ENCODE measurements around the gene PIGO. TPM values are rescaled to one million over a fixed set of nuclear protein-coding genes. Genes with fewer than 3 reads are reported as not detected.

Gene PIGO
- total RNA-seq, 2 donors from 2014 or later = 19.1 to 20.4 TPM

DNA sequence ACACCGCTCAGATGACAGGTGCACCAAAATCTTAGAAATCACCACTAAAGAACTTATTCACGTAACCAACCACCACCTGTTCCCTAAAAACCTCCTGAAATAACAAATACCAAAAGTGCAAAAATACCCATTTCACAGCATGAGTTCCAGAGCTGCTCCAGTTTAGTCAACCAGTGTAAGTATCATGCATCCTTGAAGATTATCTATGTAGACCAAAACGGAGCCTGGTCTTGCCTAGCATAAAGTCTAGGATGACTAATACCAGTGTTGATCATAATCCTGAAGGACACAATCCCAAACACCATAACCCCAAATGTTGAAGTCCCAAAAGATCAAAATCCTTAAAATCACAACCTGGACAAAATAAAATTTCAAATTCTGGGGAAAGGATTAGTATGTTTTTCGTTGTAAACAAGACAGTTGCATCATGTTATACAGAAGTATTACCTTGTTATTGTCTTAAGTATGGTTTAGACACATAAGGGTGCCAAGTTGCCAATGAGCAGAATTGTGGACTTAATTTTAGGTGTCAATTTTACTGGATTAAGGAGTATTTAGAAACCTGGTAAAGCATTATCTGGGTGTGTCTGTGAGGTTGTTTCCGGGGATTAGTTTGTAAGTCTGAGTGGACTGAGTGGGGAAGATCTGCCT lies 42.1 kb downstream of the PIGO start:
- no peak for DNase-seq
- H3K9me3 ChIP-seq (ENCODE audit: control insufficient read depth, low read length, poor library complexity, severe bottlenecking) = no peaks in the 10 kb centered on the region
- Mint-ChIP-seq H3K4me1 (peaks cover 10% of the 10 kb centered on the region), H3K36me3 (ENCODE audit: low read depth) (peaks cover 16% of the 10 kb centered on the region), H3K27me3 (no peaks in the 10 kb centered on the region), H3K4me3 (no peak overlapping the region), H3K27ac (peak overlapping the region; percentile 19)
- ATAC-seq = no peak

DNA sequence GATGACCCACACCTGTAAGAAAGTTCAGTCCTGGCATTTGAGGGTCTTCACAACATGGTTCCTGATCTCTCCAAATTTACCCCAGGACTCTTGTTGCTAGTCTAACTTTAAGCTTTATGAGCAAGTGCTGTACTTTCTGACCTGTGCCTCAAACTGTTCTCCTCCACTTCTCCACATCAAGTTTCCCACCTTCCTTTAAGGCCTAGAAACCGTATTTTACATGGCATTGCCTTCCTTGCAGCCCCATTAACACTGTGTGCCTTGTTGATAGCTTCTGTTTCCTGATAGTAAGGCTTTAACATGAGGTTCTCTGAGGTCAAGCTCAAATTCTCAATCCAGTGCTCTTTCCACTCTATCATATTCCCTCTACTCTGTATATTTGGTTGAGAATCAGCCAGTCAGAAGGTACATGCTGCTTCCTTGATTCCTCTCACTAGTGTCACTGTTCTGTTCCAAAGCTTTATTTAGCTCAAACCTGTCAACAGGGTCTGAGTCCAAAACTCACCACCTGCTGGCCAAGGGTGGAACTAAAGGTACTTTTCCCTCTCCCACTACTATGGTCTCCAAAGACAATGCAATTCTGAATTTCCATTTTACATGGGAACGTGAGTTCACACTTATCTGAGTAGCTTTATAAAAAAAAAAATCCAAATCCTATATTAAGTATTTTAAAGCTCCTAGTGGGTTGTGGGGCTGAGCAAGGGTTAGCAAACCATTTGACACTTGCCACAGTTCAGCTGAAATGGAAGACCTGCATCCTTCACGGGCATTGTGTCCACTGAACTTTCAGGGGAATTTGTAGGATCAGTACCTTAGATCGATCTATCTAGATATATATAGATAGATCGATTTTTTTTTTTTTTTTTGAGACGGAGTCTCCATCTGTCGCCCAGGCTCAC lies 45.1 kb downstream of the PIGO start:
- Mint-ChIP-seq H3K27me3 (no peaks in the 10 kb centered on the region), H3K36me3 (ENCODE audit: low read depth) (peaks cover 12% of the 10 kb centered on the region), H3K4me3 (peak overlapping the region; percentile 75), H3K4me1 (peaks cover 10% of the 10 kb centered on the region), H3K27ac (peak overlapping the region; percentile 81)
- peak in 1 of 3 donors; percentile 40 for DNase-seq
- peak; percentile 76 for ATAC-seq
- no peaks in the 10 kb centered on the region for H3K9me3 ChIP-seq (ENCODE audit: control insufficient read depth, low read length, poor library complexity, severe bottlenecking)

DNA sequence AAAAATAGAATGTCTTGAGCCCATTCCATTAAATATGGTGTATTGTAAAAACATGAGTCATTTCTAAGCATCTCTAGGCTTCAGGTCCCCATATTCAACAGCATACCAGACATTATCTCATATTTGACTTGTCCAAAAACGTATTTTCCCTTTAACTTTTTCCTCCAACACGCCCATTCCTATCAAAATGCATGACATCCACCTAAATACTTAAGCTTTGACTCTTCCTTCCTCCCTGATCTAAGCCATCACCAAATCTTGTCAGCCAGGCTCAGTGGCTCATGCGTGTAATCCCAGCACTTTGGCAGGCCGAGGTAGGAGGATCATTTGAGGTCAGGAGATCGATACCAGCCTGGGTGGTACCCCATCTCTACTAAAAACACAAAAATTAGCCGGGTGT lies 47.9 kb downstream of the PIGO start:
- no peak for ATAC-seq
- Mint-ChIP-seq H3K4me1 (peaks cover 11% of the 10 kb centered on the region), H3K27ac (peak overlapping the region; percentile 45), H3K36me3 (ENCODE audit: low read depth) (peaks cover 13% of the 10 kb centered on the region), H3K4me3 (peak overlapping the region; percentile 52), H3K27me3 (no peaks in the 10 kb centered on the region)
- DNase-seq = no peak
- H3K9me3 ChIP-seq (ENCODE audit: control insufficient read depth, low read length, poor library complexity, severe bottlenecking) = no peaks in the 10 kb centered on the region

GRCh38 chr9:35044071-35044470 lies 52.3 kb downstream of the PIGO start:
- no peak overlapping the region for H3K27ac Mint-ChIP-seq

DNA sequence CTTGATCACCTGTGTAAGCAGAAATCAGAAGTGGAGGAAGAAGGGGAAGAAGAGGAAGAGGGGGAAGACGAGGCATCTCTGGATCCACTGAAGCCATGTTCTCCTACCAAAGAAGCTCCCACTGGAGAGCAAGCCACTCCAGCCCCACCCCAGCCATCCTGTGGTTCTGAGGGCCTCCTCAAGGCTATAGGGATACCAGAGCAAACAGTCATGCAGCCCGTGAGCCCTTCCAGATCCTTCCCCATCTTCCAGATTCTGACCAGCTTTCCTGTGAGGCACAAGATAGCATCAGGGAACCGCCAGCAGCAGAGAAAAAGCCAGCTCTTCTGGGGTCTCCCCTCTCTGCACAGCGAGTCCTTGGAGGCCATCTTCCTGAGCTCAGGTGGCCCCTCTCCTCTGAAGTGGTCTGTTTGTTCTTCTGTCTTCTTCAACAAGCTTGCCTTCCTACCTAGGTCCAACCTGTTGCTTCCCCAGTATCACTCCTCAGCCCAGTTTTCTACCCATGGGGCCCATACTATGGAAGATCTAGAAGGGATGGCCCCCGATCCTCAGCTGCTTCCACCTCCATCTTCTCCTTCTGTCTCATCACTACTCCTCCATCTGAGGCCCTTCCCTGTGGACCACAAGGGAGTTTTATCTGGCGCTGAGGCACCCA lies 53.4 kb downstream of the PIGO start:
- Mint-ChIP-seq H3K4me1 (peaks cover 13% of the 10 kb centered on the region), H3K27me3 (no peaks in the 10 kb centered on the region), H3K36me3 (ENCODE audit: low read depth) (peaks cover 6% of the 10 kb centered on the region), H3K4me3 (no peak overlapping the region), H3K27ac (no peak overlapping the region)
- H3K9me3 ChIP-seq (ENCODE audit: control insufficient read depth, low read length, poor library complexity, severe bottlenecking) = no peaks in the 10 kb centered on the region
- no peak for DNase-seq
- ATAC-seq = no peak

More at GRCh38 chr9:35044071-35044470, 52.3 kb downstream of the PIGO start:
- DNase-seq = no peak
- H3K4me1 Mint-ChIP-seq = peaks cover 15% of the 10 kb centered on the region
- no peaks in the 10 kb centered on the region for H3K27me3 Mint-ChIP-seq
- H3K36me3 Mint-ChIP-seq (ENCODE audit: low read depth) = peaks cover 10% of the 10 kb centered on the region
- H3K9me3 ChIP-seq (ENCODE audit: control insufficient read depth, low read length, poor library complexity, severe bottlenecking) = no peaks in the 10 kb centered on the region
- no peak for ATAC-seq
- H3K4me3 Mint-ChIP-seq = no peak overlapping the region

- Mint-ChIP-seq H3K4me1 (peaks cover 13% of the 10 kb centered on the region), H3K36me3 (ENCODE audit: low read depth) (peaks cover 6% of the 10 kb centered on the region), H3K27ac (no peak overlapping the region), H3K27me3 (no peaks in the 10 kb centered on the region), H3K4me3 (no peak overlapping the region)
- DNase-seq (no peak), ATAC-seq (no peak)
- no peaks in the 10 kb centered on the region for H3K9me3 ChIP-seq (ENCODE audit: control insufficient read depth, low read length, poor library complexity, severe bottlenecking)
Observed at GRCh38 chr9:35042081-35042604, 54.2 kb downstream of the PIGO start.

Other genes with a start within 250 kb of the PIGO start
- gene PHF24, start 138.3 kb downstream of the PIGO start, total RNA-seq = not detected
- 1 to 10 TPM; 1.4 to 1.8 TPM for gene DNAJB5, start 106.8 kb downstream of the PIGO start, total RNA-seq
- 100 to 1,000 TPM; 222 to 238 TPM for gene VCP, start 24.0 kb downstream of the PIGO start, total RNA-seq
- 10 to 100 TPM; 18.8 to 23.6 TPM for gene FANCG, start 16.6 kb downstream of the PIGO start, total RNA-seq
- 10 to 100 TPM; 41.0 to 44.2 TPM for gene STOML2, start 6.5 kb upstream of the PIGO start, total RNA-seq
- 10 to 100 TPM in 1 of 2 donors, 1 to 10 TPM in 1; 9.8 to 11.6 TPM for gene ATOSB, start 19.3 kb upstream of the PIGO start, total RNA-seq
- gene UNC13B, start 65.4 kb upstream of the PIGO start, total RNA-seq = under 1 TPM; 0.50 to 0.99 TPM